ENCODE results near the gene FUT7. TPM values are rescaled to one million over a fixed set of nuclear protein-coding genes. Genes with fewer than 3 reads are reported as not detected.

FUT7 gene
- total RNA-seq, 4 donors from 2014 or later: not detected

DNA sequence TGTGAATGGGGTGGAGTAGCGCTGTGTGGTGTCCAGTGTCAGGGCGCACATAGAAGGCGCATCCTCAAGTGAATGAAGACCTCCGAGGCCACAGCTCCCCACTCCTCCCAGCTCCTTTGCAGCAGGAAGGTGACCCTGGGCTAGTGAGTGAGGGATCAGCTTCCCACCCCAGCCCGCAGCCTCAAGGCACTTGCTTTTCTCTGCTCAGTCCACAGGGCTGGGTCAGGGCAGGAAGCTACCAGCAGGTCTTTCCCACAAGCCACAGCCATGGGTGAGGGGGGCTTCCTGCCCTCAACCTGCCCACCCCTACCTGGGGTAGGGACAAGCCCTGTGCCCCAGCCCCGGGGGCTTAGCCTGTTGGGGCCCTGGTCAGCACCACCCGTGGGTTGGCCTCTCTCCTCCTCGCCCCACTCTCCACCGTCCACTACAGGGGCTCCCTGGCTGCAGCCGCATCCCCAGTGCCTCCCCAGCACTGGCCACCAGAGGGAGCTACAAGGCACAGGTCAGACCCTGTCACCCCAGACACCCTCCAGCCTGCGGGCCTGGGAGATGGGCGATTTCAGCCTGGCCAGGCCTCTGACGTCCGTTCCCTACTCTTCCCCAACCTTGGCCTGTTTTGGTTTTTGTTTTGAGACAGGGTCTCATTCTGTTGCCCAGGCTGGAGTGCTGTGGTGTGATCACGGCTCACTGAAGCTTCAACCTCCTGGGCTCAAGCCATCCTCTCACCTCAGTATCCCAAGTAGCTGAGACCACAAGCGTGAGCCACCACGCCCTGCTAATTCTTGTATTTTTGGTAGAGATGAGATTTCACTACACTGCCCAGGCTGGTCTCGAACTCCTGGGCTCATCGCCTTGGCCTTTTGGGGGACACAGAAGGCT, 2.6 kb downstream of the FUT7 start:
- Histone ChIP-seq H3K9me3 (no peaks in the 10 kb centered on the region), H3K4me3 (peak overlapping the region in 1 of 2 donors; percentile 38), H3K27me3 (no peaks in the 10 kb centered on the region), H3K4me1 (peaks cover 0 to 18% of the 10 kb centered on the region in 2 donors), H3K27ac (no peak overlapping the region), H3K36me3 (no peaks in the 10 kb centered on the region)
- intact Hi-C loops (cut with DNase I; ENCODE audit: low total_unique reads): no loop called here
- peak; percentile 65 to 72 for DNase-seq
- no peak for TF ChIP-seq POLR2A (IDR thresholded peaks at IDR 0.05)
- TF ChIP-seq, protein P1, sequence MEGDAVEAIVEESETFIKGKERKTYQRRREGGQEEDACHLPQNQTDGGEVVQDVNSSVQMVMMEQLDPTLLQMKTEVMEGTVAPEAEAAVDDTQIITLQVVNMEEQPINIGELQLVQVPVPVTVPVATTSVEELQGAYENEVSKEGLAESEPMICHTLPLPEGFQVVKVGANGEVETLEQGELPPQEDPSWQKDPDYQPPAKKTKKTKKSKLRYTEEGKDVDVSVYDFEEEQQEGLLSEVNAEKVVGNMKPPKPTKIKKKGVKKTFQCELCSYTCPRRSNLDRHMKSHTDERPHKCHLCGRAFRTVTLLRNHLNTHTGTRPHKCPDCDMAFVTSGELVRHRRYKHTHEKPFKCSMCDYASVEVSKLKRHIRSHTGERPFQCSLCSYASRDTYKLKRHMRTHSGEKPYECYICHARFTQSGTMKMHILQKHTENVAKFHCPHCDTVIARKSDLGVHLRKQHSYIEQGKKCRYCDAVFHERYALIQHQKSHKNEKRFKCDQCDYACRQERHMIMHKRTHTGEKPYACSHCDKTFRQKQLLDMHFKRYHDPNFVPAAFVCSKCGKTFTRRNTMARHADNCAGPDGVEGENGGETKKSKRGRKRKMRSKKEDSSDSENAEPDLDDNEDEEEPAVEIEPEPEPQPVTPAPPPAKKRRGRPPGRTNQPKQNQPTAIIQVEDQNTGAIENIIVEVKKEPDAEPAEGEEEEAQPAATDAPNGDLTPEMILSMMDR (IDR thresholded peaks at IDR 0.05): peak; percentile 70 to 80 (median 74)

DNA sequence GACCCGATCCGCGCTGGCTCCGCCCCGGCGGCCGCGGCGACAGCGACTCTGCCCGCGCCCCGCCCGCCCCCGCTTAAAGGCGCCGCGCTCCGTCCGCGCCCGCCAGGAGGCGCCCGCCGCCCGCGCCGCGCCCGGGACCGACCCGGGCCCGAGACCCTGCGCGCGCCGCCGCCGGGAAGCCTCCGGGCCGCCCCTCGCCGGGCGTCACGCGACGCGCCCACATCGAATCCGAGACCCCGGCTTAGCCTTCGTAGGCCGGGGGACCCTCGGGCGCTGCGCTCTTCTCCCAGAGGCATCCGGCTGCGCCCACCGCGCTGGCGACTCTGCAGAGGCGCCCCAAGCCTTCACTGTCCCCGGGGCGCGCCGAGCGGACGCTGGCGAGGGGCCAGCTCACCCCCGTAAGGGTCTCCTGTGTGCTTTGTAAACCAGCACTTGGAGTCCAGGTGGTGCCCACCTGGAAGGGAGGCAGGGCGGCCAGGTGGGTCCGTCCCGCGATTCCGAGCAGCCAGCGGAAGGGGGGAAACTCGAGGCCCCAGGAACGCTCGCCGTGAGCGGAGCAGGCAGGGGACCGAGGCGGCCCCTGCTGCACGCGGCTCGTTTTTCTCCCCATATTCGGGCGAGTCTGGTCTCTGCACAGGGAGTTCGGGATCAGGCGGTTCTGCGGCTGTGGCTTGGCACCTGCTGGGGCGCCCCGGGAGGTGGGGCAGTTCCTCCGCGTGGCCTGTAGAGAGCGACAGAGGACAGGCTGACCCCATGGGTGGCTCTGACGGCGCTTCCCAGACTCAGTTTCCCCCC, 3.4 kb downstream of the FUT7 start:
- no peaks in the 10 kb centered on the region for H3K27me3 ChIP-seq
- no peaks in the 10 kb centered on the region for H3K9me3 ChIP-seq
- TF ChIP-seq POLR2A (IDR thresholded peaks at IDR 0.05): no peak
- TF ChIP-seq, protein P1 (IDR thresholded peaks at IDR 0.05): peak in 2 of 4 experiments; percentile 68 to 72
- intact Hi-C loops (cut with DNase I; ENCODE audit: low total_unique reads): no loop called here
- peak overlapping the region; percentile 38 to 42 for H3K4me3 ChIP-seq
- H3K4me1 ChIP-seq: peaks cover 0 to 18% of the 10 kb centered on the region in 2 donors
- peak in 1 of 2 donors; percentile 49 for DNase-seq
- peak overlapping the region in 1 of 2 donors; percentile 63 for H3K27ac ChIP-seq
- H3K36me3 ChIP-seq: no peaks in the 10 kb centered on the region

DNA sequence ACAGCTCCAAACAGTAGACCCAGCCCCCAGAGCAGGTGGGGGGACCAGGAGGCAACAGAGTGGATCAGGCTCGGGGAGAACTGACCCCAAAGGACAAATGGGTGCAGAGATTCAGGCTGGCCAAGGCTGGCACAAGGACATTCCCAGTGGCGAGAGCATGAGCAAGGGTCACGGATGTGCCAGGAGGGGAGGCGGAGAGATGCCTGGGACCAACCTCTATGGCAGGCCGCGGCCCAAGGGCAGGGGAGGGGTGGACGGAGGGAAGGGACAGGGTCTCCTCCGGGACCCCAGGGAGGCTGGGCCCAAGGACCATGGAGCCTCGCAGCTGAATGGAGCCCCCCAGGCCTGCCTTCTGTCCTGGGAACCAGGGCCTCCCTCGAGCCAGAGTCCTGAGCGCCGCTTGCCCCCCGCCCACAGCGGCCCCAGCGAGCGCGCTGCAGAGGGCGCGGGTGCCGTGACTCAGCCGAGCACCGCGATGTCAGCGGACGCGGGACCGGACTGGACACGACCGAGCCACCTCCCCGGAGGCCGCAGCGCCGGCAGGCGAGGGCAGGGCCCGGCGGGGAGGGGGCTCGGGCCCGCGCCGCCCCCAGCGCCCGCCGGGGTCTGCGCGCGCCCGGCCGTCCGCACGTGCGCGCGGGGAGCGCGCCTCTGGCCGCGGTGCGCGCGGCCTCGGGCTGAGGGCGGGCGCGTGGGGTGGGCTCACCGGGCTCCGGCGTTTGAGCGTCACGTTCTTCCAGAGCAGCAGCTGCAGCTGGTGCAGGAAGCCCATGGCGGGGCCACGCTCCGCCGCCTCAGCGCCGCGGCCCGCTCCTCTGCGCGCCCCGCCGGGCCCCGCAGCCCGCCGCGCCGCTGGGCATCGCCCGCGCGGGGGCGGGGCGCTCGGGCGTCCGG, 4.3 kb downstream of the FUT7 start, which contains the start of gene ABCA2:
Gene ABCA2, minus strand, starts transcription at position 869 of the 894 bp plus-strand sequence. Its CDS starts 97 bp downstream, at position 772.
- Histone ChIP-seq H3K4me1 (peaks cover 0 to 18% of the 10 kb centered on the region in 2 donors), H3K9me3 (no peaks in the 10 kb centered on the region), H3K27me3 (no peaks in the 10 kb centered on the region), H3K27ac (peak within 1 kb of the TSS; percentile 1 to 63), H3K4me3 (peak within 1 kb of the TSS; percentile 40 to 42), H3K36me3 (no peaks in the 10 kb centered on the region)
- no peak for DNase-seq
- intact Hi-C loops (cut with DNase I; ENCODE audit: low total_unique reads): no loop called here
- TF ChIP-seq, protein P1 (IDR thresholded peaks at IDR 0.05): no peak
- no peak for TF ChIP-seq POLR2A (IDR thresholded peaks at IDR 0.05)

DNA sequence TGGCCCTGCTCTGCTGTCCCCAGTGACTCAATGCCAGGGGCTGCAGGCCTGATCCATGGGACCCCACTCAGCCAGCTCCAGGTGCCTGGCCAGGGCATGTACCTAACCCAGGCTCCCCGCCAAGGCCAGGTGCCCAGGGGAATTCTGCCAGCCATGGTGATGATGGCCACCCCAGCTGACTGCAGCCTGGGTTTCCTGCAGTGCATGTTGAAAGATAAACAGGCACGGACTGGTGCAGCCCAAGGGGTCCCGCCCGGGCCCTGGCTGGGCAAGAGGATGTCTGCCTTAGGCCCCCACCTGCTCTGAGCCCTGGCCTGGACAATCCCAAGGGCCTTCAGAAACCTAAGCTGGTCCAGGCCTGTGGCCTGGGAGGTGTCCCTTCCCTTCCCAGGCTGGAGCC, 5.1 kb downstream of the FUT7 start:
- intact Hi-C loops (cut with DNase I; ENCODE audit: low total_unique reads): no loop called here
- Histone ChIP-seq H3K36me3 (no peaks in the 10 kb centered on the region), H3K27me3 (no peaks in the 10 kb centered on the region), H3K9me3 (no peaks in the 10 kb centered on the region), H3K27ac (no peak overlapping the region), H3K4me3 (no peak overlapping the region), H3K4me1 (peaks cover 0 to 18% of the 10 kb centered on the region in 2 donors)
- no peak for DNase-seq
- TF ChIP-seq POLR2A (IDR thresholded peaks at IDR 0.05): no peak

DNA sequence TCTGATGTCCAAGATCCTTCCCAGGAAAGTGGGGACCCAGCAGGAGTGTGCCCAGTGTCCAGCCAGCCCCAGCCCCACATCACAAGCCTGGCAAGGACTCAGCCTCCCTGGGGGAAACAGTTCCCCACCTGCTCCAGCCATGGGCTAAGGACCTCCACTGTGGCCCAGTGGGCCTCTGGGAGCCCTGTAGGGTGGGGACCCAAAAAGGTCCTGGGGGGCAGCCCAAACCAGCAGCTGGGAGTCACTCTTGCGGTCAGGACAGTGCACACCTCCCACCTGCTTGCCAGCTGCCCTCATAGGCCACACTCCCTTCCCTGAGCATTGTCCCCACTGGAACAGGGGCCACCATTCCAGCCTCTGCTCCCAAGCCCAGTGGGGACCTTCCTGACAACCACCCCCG, 5.5 kb downstream of the FUT7 start:
- Histone ChIP-seq H3K27ac (no peak overlapping the region), H3K36me3 (no peaks in the 10 kb centered on the region), H3K27me3 (no peaks in the 10 kb centered on the region), H3K4me3 (no peak overlapping the region), H3K9me3 (no peaks in the 10 kb centered on the region), H3K4me1 (peaks cover 0 to 18% of the 10 kb centered on the region in 2 donors)
- intact Hi-C loops (cut with DNase I; ENCODE audit: low total_unique reads): no loop called here
- DNase-seq: no peak
- no peak for TF ChIP-seq POLR2A (IDR thresholded peaks at IDR 0.05)
- TF ChIP-seq, protein P1 (IDR thresholded peaks at IDR 0.05): no peak
